Measurements from ENCODE around the gene ADGRF3. TPM values are rescaled to one million over a fixed set of nuclear protein-coding genes. Genes with fewer than 3 reads are reported as not detected.
A peak's percentile ranks its signal among the peaks of the same experiment; 100 is the strongest.

Gene ADGRF3
- total and polyA plus RNA-seq, 2 experiments from 2014 or later: 0.12 to 0.33 TPM

DNA sequence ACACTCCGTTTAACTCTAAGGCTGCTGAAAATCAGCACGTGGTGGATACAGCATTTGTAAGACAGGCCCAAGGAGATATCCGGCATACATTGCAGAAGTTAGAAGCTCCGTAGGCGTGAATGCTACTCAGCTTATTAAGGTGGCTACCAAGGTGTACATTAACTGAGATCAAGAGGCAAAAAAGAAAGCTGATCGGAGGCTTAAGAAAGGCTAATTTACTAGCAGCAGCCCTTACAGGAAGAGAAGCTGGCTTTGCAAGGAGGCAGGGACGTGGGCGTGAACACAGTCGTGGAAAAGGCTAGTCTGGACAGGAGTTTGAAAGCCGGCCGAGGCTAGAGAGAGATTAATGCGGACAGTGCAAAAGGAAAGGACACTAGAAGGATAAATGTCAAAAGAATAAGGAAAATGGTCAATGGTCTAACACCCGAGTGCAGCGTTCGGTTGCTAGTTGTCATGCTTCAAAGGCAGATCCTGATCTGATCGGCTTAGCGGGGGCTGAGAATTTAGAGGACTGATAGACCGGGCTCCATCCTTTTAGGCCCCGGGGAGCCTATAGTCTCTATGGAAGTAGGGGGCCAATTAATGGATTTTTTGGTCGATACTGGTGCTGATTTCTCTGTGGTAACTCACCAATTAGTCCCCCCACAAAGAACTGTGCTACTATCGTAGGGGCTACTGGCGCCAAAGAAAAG lies 46.2 kb downstream of the ADGRF3 start:
- TF ChIP-seq, protein P1, sequence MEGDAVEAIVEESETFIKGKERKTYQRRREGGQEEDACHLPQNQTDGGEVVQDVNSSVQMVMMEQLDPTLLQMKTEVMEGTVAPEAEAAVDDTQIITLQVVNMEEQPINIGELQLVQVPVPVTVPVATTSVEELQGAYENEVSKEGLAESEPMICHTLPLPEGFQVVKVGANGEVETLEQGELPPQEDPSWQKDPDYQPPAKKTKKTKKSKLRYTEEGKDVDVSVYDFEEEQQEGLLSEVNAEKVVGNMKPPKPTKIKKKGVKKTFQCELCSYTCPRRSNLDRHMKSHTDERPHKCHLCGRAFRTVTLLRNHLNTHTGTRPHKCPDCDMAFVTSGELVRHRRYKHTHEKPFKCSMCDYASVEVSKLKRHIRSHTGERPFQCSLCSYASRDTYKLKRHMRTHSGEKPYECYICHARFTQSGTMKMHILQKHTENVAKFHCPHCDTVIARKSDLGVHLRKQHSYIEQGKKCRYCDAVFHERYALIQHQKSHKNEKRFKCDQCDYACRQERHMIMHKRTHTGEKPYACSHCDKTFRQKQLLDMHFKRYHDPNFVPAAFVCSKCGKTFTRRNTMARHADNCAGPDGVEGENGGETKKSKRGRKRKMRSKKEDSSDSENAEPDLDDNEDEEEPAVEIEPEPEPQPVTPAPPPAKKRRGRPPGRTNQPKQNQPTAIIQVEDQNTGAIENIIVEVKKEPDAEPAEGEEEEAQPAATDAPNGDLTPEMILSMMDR (IDR thresholded peaks at IDR 0.05; ENCODE audit: low read depth, low read length): no peak
- Histone ChIP-seq H3K27ac (no peak overlapping the region), H3K9me3 (ENCODE audit: low read depth) (no peaks in the 10 kb centered on the region), H3K27me3 (peaks cover 44% of the 10 kb centered on the region), H3K4me3 (peak overlapping the region; percentile 18), H3K36me3 (no peaks in the 10 kb centered on the region), H3K4me1 (ENCODE audit: low read depth) (peaks cover 11% of the 10 kb centered on the region)
- peak in 1 of 2 donors; percentile 67 for DNase-seq (ENCODE audit: low read depth in 1 of 2, low spot score in 1 of 2)

DNA sequence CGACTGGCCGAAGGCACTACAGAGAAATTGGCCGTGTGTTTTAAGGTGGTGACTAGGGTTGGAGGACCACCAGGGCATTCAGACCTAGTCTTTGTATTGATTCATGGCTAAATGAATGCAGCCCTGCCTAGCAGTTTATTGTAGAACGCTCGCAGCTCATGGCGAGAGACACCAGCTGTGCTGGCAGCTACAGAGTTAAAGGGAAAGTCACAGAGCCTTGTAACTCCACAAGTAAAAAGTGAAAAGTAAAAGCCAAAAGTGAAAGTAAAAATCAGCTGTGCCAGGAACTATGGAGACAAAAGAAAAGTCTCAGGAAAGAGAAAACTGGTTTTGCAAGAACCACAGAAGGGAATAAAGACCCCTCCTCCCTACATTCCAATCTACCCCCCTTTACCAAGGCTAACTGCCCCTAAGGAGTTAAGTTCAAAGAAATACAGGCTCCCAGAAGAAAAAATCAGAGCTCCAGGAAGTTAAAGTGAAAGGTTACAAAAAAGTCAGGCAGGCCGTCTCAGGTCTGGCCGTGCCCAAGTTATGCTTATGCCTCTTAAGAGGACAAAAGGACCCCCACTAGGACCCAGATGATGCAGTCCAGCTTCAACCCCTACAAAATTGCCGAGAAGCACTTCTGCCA lies 47.0 kb downstream of the ADGRF3 start:
- peak overlapping the region; percentile 18 for H3K4me3 ChIP-seq
- H3K27ac ChIP-seq: no peak overlapping the region
- peaks cover 11% of the 10 kb centered on the region for H3K4me1 ChIP-seq (ENCODE audit: low read depth)
- TF ChIP-seq, protein P1 (IDR thresholded peaks at IDR 0.05; ENCODE audit: low read depth, low read length): no peak
- DNase-seq (ENCODE audit: low read depth in 1 of 2, low spot score in 1 of 2): peak; percentile 40 to 77
- peaks cover 44% of the 10 kb centered on the region for H3K27me3 ChIP-seq
- H3K9me3 ChIP-seq (ENCODE audit: low read depth): no peaks in the 10 kb centered on the region
- no peaks in the 10 kb centered on the region for H3K36me3 ChIP-seq

DNA sequence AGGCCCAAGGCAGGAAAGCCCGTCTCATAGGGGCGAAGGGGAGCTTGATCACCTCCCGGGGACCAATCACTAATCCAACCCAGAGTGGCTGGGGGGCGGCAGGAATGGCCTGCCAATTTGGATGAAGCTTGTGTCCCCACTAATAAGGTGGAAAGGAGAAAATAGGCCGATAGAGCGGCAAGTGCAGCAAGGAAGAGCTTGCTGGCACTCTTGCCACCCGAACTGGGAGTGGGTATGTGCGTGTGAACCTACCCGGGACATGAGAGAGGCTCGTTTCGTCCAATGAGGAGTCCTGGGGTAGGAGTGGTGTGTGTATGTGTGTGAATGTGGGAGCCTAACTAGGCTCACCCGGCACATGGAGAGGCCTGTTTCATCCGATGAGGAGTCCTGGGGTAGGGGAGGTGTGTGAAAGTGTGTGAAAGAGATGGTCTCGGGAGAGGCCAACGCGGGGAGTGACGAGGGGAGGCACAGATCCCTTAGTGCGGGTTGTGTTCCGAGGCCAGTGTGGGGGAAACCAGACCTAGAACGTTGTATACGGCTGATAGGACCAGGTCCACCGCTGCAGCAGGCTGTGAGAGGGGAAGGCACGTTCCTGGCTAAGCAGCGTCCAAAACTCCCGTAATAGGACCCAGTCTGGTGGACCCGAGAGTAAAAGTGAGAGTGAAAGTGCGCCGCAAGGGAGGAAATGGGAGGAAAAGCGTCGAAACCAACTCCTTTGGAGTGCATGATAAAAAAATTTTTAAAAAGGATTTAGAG lies 47.8 kb downstream of the ADGRF3 start:
- DNase-seq (ENCODE audit: low read depth in 1 of 2, low spot score in 1 of 2): peak; percentile 30 to 62
- peak overlapping the region; percentile 18 for H3K4me3 ChIP-seq
- TF ChIP-seq, protein P1 (IDR thresholded peaks at IDR 0.05; ENCODE audit: low read depth, low read length): no peak
- H3K27me3 ChIP-seq: peaks cover 44% of the 10 kb centered on the region
- H3K9me3 ChIP-seq (ENCODE audit: low read depth): no peaks in the 10 kb centered on the region
- peaks cover 11% of the 10 kb centered on the region for H3K4me1 ChIP-seq (ENCODE audit: low read depth)
- no peak overlapping the region for H3K27ac ChIP-seq
- H3K36me3 ChIP-seq: no peaks in the 10 kb centered on the region

DNA sequence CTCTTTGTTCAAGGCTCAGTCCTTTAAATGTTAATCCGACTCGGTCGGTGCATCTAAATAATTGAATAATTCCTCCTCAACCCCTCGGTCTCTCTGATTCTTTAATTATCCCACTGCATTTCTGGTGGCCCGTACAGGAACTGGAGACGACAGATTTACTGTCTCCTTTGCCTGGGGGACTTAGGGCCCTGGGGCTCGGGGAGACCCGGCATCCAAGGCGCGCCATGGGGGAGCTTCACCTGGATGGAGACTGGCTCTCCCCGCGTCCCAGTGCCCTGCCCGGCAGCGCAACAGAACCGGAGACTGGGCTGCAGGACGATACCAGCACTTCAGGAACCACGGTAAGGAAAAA lies 48.3 kb downstream of the ADGRF3 start:
- Histone ChIP-seq H3K36me3 (no peaks in the 10 kb centered on the region), H3K27ac (no peak overlapping the region), H3K4me1 (ENCODE audit: low read depth) (peaks cover 11% of the 10 kb centered on the region), H3K27me3 (peaks cover 44% of the 10 kb centered on the region), H3K4me3 (no peak overlapping the region), H3K9me3 (ENCODE audit: low read depth) (no peaks in the 10 kb centered on the region)
- no peak for DNase-seq (ENCODE audit: low read depth in 1 of 2, low spot score in 1 of 2)
- TF ChIP-seq, protein P1 (IDR thresholded peaks at IDR 0.05; ENCODE audit: low read depth, low read length): no peak

DNA sequence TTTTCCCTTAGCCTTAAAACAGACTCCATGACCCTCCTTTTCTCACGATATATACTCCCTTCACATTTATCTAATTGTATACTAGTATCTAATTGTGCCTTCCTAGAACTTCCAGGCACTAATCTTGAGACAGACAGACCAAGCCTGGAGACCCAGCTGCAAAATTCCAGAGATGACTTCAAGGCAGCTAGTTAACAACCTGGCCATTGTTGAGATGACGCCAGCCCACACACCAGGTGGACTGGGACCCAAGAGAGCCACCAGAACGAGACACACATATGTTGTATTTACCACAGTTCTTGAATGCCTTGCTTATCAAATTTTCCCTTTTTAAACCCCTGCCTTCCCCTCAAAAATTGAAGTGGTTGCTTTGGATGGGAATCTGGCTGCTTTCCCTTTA lies 49.5 kb downstream of the ADGRF3 start:
- no peaks in the 10 kb centered on the region for H3K9me3 ChIP-seq (ENCODE audit: low read depth)
- H3K27ac ChIP-seq: no peak overlapping the region
- no peak overlapping the region for H3K4me3 ChIP-seq
- H3K36me3 ChIP-seq: no peaks in the 10 kb centered on the region
- TF ChIP-seq, protein P1 (IDR thresholded peaks at IDR 0.05; ENCODE audit: low read depth, low read length): no peak
- peaks cover 42% of the 10 kb centered on the region for H3K27me3 ChIP-seq
- H3K4me1 ChIP-seq (ENCODE audit: low read depth): peaks cover 11% of the 10 kb centered on the region
- no peak for DNase-seq (ENCODE audit: low read depth in 1 of 2, low spot score in 1 of 2)

All from cardiac muscle cell (in vitro differentiated cells and primary cell).